CD14-positive monocyte (primary cell): ENCODE measurements around the gene RPS6KA3. TPM values are rescaled to one million over a fixed set of nuclear protein-coding genes. Genes with fewer than 3 reads are reported as not detected.
A peak's percentile ranks its signal among the peaks of the same experiment; 100 is the strongest.

Experiments
- DNase-seq, 3 donors: peaks; one replicate each; pipeline ENCODE4 v3.0.0-alpha.2; 2011 to 2022
- H2AFZ ChIP-seq: 2 replicates; pipeline ENCODE4 v1.6.0; 2012; ENCODE audit warnings: mild to moderate bottlenecking, low read depth, low read length, inconsistent platforms; ENCODE audit not compliant: insufficient read depth, poor library complexity, severe bottlenecking
- H3K27ac ChIP-seq, 2 donors: 1 replicate in 1 of 2; 2 replicates in 1 of 2; pipeline ENCODE4 v1.5.1; 2012 to 2013; ENCODE audit warnings: low read length in 2 of 2, control low read depth in 1 of 2, inconsistent platforms in 1 of 2, low read depth in 1 of 2, mild to moderate bottlenecking in 1 of 2
- H3K27me3 ChIP-seq, 2 donors: one replicate each; pipeline versions ENCODE4 v1.6.0 to v1.6.1; 2011 to 2013; ENCODE audit warnings: low read length in 2 of 2; ENCODE audit not compliant: control insufficient read depth in 2 of 2, insufficient read depth in 2 of 2
- H3K36me3 ChIP-seq, 2 donors: replicated peaks in 1 of 2; 1 replicate in 1 of 2; 2 replicates in 1 of 2; pipeline versions ENCODE4 v1.5.1 to v1.6.1; 2012 to 2013; ENCODE audit warnings: low read length in 2 of 2, control low read depth in 1 of 2, inconsistent platforms in 1 of 2, mild to moderate bottlenecking in 1 of 2; ENCODE audit not compliant: insufficient read depth in 2 of 2, control insufficient read depth in 1 of 2
- H3K4me1 ChIP-seq, 2 donors: 1 replicate in 1 of 2; 2 replicates in 1 of 2; pipeline versions ENCODE4 v1.5.1 to v1.6.1; 2012 to 2013; ENCODE audit warnings: low read length in 2 of 2, control low read depth in 1 of 2, inconsistent platforms in 1 of 2, mild to moderate bottlenecking in 1 of 2, moderate library complexity in 1 of 2; ENCODE audit not compliant: insufficient read depth in 2 of 2, control insufficient read depth in 1 of 2
- H3K4me2 ChIP-seq: replicated peaks from 2 replicates; pipeline ENCODE3; 2012; ENCODE audit warnings: low read length, moderate library complexity, mild to moderate bottlenecking; ENCODE audit not compliant: poor library complexity, severe bottlenecking; ENCODE audit errors: extremely low read depth
- H3K4me3 ChIP-seq, 3 experiments: fragments of 200-600 bp in 1 of 3; sonication (generic) in 1 of 3; replicated peaks in 1 of 3; 1 replicate in 2 of 3; 2 replicates in 1 of 3; pipeline ENCODE4 v1.5.1; 2011 to 2013; ENCODE audit warnings: low read length in 3 of 3, mild to moderate bottlenecking in 3 of 3, control low read depth in 2 of 3, low read depth in 2 of 3, inconsistent platforms in 1 of 3, moderate library complexity in 1 of 3
- H3K79me2 ChIP-seq: 2 replicates; pipeline ENCODE4 v1.6.0; 2012; ENCODE audit warnings: mild to moderate bottlenecking, control low read depth, inconsistent platforms, low read length, moderate library complexity; ENCODE audit not compliant: insufficient read depth
- H3K9ac ChIP-seq: 2 replicates; pipeline ENCODE4 v1.6.0; 2017; ENCODE audit warnings: low read length, mild to moderate bottlenecking; ENCODE audit not compliant: insufficient read depth, poor library complexity, severe bottlenecking
- H3K9me3 ChIP-seq, 2 donors: replicated peaks in 1 of 2; 1 replicate in 1 of 2; 2 replicates in 1 of 2; pipeline versions ENCODE4 v1.5.1 to v1.6.1; 2012 to 2013; ENCODE audit warnings: low read length in 2 of 2, control low read depth in 1 of 2; ENCODE audit not compliant: control insufficient read depth in 1 of 2, insufficient read depth in 1 of 2
- H4K20me1 ChIP-seq: 2 replicates; pipeline ENCODE4 v1.6.0; 2012; ENCODE audit warnings: mild to moderate bottlenecking, low read length, control low read depth, moderate library complexity; ENCODE audit not compliant: insufficient read depth
- H3K27ac Mint-ChIP-seq, 7 donors: one replicate each; pipeline ENCODE4 v1.8.0; 2020; ENCODE audit warnings: mild to moderate bottlenecking in 7 of 7, mixed read lengths in 7 of 7, moderate library complexity in 6 of 7, inconsistent platforms in 2 of 7
- H3K27me3 Mint-ChIP-seq, 3 donors: one replicate each; pipeline ENCODE4 v1.8.0; 2021 to 2022; ENCODE audit warnings: low read depth in 3 of 3, mild to moderate bottlenecking in 3 of 3, mixed read lengths in 3 of 3, moderate library complexity in 3 of 3, inconsistent platforms in 1 of 3
- H3K36me3 Mint-ChIP-seq, 2 donors: one replicate each; pipeline ENCODE4 v1.8.0; 2020; ENCODE audit warnings: mixed read lengths in 2 of 2, inconsistent platforms in 1 of 2, mild to moderate bottlenecking in 1 of 2
- H3K4me1 Mint-ChIP-seq: one replicate; pipeline ENCODE4 v1.8.0; 2020; ENCODE audit warnings: mild to moderate bottlenecking, mixed read lengths
- H3K4me3 Mint-ChIP-seq, 2 donors: one replicate each; pipeline ENCODE4 v1.8.0; 2020; ENCODE audit warnings: mild to moderate bottlenecking in 2 of 2, mixed read lengths in 2 of 2, moderate library complexity in 1 of 2
- H3K9me3 Mint-ChIP-seq, 7 donors: one replicate each; pipeline ENCODE4 v1.8.0; 2020 to 2022; ENCODE audit warnings: mixed read lengths in 7 of 7, mild to moderate bottlenecking in 6 of 7, moderate library complexity in 6 of 7, inconsistent platforms in 2 of 7
- whole genome bisulfite sequencing: methylation state at CpG from one replicate; pipeline ENCODE4 v1.1.5; 2013; ENCODE audit warnings: missing lambda C conversion rate; ENCODE audit not compliant: insufficient coverage; 5-methylcytosine and 5-hydroxymethylcytosine counted together
- intact Hi-C, 2 donors: fragments of 100-400 bp; cut with micrococcal nuclease; formaldehyde crosslinking; loops; one replicate each; pipeline versions ENCODE4 v1.15.0 to v1.15.1; 2023
- polyA plus RNA-seq, 3 donors: library from polyadenylated mRNA; depleted of rRNA in 1 of 3; unstranded in 2 of 3; stranded (reverse) in 1 of 3; fragments of 300-500 nt in 2 of 3; fragments of >200 nt in 1 of 3; fragmentation: Illumina TruSeq in 2 of 3; gene quantifications; 1 replicate in 2 of 3; 2 replicates in 1 of 3; pipeline ENCODE4 v1.2.3, GENCODE V29; 2012 to 2021
- TF ChIP-seq, protein P1 (sequence below): fragments of 200-600 bp; IDR thresholded peaks from one replicate; pipeline ENCODE4 v1.8.0; 2022; ENCODE audit warnings: antibody characterized with exemption, mild to moderate bottlenecking

RPS6KA3 gene
- polyA plus RNA-seq, 3 donors = 14.6 to 28.2 (median 21.6) TPM

DNA sequence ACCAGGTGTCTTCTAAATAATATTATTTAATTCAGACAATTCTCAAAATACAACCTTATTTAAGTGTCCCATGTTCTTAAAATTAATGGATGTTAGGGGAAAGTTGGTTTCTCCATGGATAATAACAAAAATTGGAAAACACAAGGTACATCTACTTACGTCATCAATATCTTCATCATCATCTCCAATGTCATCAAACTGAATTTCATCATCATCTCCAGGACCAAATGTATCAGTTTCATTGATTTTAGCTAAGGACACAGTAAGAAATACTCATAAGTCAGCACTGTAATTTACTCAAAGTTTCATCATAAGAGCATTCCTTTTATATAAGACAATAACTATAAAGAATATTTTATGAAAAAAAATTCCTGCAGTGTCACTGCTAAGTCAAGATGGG is 136.4 kb downstream of the RPS6KA3 start:
- no CpG with 5 or more reads among the region's 1 CpG for WGBS
- no peak overlapping the region for H2AFZ ChIP-seq
- H3K27ac ChIP-seq = no peak overlapping the region
- DNase-seq = no peak
- peaks cover 21 to 74% of the 10 kb centered on the region in 2 donors for H3K36me3 ChIP-seq
- peaks cover 5 to 12% of the 10 kb centered on the region in 2 donors for H3K4me1 ChIP-seq
- TF ChIP-seq, protein P1, sequence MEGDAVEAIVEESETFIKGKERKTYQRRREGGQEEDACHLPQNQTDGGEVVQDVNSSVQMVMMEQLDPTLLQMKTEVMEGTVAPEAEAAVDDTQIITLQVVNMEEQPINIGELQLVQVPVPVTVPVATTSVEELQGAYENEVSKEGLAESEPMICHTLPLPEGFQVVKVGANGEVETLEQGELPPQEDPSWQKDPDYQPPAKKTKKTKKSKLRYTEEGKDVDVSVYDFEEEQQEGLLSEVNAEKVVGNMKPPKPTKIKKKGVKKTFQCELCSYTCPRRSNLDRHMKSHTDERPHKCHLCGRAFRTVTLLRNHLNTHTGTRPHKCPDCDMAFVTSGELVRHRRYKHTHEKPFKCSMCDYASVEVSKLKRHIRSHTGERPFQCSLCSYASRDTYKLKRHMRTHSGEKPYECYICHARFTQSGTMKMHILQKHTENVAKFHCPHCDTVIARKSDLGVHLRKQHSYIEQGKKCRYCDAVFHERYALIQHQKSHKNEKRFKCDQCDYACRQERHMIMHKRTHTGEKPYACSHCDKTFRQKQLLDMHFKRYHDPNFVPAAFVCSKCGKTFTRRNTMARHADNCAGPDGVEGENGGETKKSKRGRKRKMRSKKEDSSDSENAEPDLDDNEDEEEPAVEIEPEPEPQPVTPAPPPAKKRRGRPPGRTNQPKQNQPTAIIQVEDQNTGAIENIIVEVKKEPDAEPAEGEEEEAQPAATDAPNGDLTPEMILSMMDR = no peak
- H3K79me2 ChIP-seq = no peaks in the 10 kb centered on the region
- Mint-ChIP-seq H3K27ac (peak overlapping the region in 1 of 7 donors; percentile 8), H3K9me3 (no peaks in the 10 kb centered on the region), H3K4me1 (peaks cover 4% of the 10 kb centered on the region), H3K36me3 (peaks cover 11 to 70% of the 10 kb centered on the region in 2 donors), H3K27me3 (peaks cover 0 to 2% (median 0%) of the 10 kb centered on the region in 3 donors), H3K4me3 (no peak overlapping the region)
- intact Hi-C loops = no loop called here
- no peaks in the 10 kb centered on the region for H3K27me3 ChIP-seq
- peaks cover 50% of the 10 kb centered on the region for H4K20me1 ChIP-seq
- H3K9ac ChIP-seq = no peak overlapping the region
- no peak overlapping the region for H3K4me3 ChIP-seq
- H3K4me2 ChIP-seq = no peak overlapping the region
- H3K9me3 ChIP-seq = no peaks in the 10 kb centered on the region

DNA sequence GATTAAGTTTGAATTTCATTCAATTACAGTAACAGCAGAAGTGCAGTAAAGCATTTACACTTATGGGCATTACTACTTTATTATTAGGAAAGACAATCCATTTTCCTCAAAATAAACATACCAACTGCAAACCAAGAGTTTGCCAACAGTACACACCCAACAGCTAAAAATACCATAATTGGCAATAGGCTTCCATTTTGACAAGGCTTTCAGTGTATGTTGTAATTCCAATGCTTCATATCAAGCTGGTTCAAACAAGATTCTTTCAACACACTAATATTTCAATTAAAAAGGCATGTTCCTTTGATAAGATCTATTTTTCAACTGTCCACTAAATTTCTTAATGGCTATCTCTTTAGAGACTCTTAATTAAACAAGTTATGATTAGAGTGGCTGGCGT is 137.2 kb downstream of the RPS6KA3 start:
- Mint-ChIP-seq H3K4me1 (peaks cover 4% of the 10 kb centered on the region), H3K27me3 (peaks cover 0 to 2% (median 0%) of the 10 kb centered on the region in 3 donors), H3K27ac (no peak overlapping the region), H3K4me3 (no peak overlapping the region), H3K9me3 (no peaks in the 10 kb centered on the region), H3K36me3 (peaks cover 13 to 68% of the 10 kb centered on the region in 2 donors)
- Histone ChIP-seq H3K27ac (no peak overlapping the region), H3K27me3 (no peaks in the 10 kb centered on the region), H3K9me3 (no peaks in the 10 kb centered on the region), H3K4me2 (no peak overlapping the region), H2AFZ (no peak overlapping the region), H3K36me3 (peaks cover 22 to 74% of the 10 kb centered on the region in 2 donors), H3K79me2 (no peaks in the 10 kb centered on the region), H3K4me1 (peaks cover 5 to 12% of the 10 kb centered on the region in 2 donors), H3K9ac (no peak overlapping the region), H4K20me1 (peaks cover 44% of the 10 kb centered on the region), H3K4me3 (no peak overlapping the region)
- DNase-seq = no peak
- TF ChIP-seq, protein P1 = no peak
- intact Hi-C loops = no loop called here
- WGBS = no CpG with 5 or more reads among the region's 1 CpG
